Measurements from ENCODE around the gene IZUMO1. TPM values are rescaled to one million over a fixed set of nuclear protein-coding genes. Genes with fewer than 3 reads are reported as not detected.

The IZUMO1 gene
- total RNA-seq, 2 donors from 2014 or later: 1.6 to 14.5 TPM

GRCh38 chr19:48716562-48717291 is 30.0 kb downstream of the IZUMO1 start:
- Histone ChIP-seq H3K27ac (peak overlapping the region in 3 of 4 donors; percentile 8 to 58 (median 21)), H3K4me1 (peaks cover 49% of the 10 kb centered on the region)
- intact Hi-C loops (cut with DNase I): no loop called here

GRCh38 chr19:48715681-48716171 is 31.0 kb downstream of the IZUMO1 start:
- H3K36me3 ChIP-seq (replicated peaks in 1 of 2; ENCODE audit: insufficient read depth in 1 of 2, low read depth in 2 of 2): no peaks in the 10 kb centered on the region
- H3K4me3 ChIP-seq: no peak overlapping the region
- WGBS, 2 donors: 83% methylated on average over 15 to 19 of the region's 19 CpGs
- peaks cover 43% of the 10 kb centered on the region for H3K4me1 ChIP-seq
- DNase-seq (no peak), ATAC-seq (no peak)
- intact Hi-C loops (cut with DNase I): no loop called here
- H3K9me3 ChIP-seq: no peaks in the 10 kb centered on the region
- H3K27me3 ChIP-seq: no peaks in the 10 kb centered on the region
- no peak overlapping the region for H3K27ac ChIP-seq
- TF ChIP-seq POLR2A (IDR thresholded peaks at IDR 0.05): no peak
- TF ChIP-seq CTCF (IDR thresholded peaks at IDR 0.05): no peak

More at GRCh38 chr19:48716562-48717291, 30.0 kb downstream of the IZUMO1 start:
- Histone ChIP-seq H3K4me3 (no peak overlapping the region), H3K9me3 (no peaks in the 10 kb centered on the region), H3K27me3 (no peaks in the 10 kb centered on the region), H3K36me3 (replicated peaks in 1 of 2; ENCODE audit: insufficient read depth in 1 of 2, low read depth in 2 of 2) (no peaks in the 10 kb centered on the region)
- TF ChIP-seq CTCF (IDR thresholded peaks at IDR 0.05) (no peak), POLR2A (IDR thresholded peaks at IDR 0.05) (no peak)
- WGBS, 2 donors: 26 to 27% methylated on average over 20 to 24 of the region's 24 CpGs
- peak in 2 of 4 donors; percentile 20 to 42 for DNase-seq
- ATAC-seq: no peak

GRCh38 chr19:48714759-48715675 is 31.7 kb downstream of the IZUMO1 start:
- 37 to 46% methylated on average over 18 to 24 of the region's 26 CpGs for WGBS, 2 donors
- intact Hi-C loops (cut with DNase I): no loop called here
- peak in 1 of 4 donors; percentile 26 for DNase-seq

More at GRCh38 chr19:48714759-48715675, 31.7 kb downstream of the IZUMO1 start:
- Histone ChIP-seq H3K4me3 (peak overlapping the region in 1 of 2 donors; percentile 8), H3K9me3 (no peaks in the 10 kb centered on the region), H3K27ac (peak overlapping the region; percentile 11 to 86 (median 78)), H3K27me3 (no peaks in the 10 kb centered on the region), H3K4me1 (peaks cover 39% of the 10 kb centered on the region), H3K36me3 (replicated peaks in 1 of 2; ENCODE audit: insufficient read depth in 1 of 2, low read depth in 2 of 2) (no peaks in the 10 kb centered on the region)
- TF ChIP-seq POLR2A (IDR thresholded peaks at IDR 0.05) (peak in 1 of 3 donors; percentile 13), CTCF (IDR thresholded peaks at IDR 0.05) (no peak)
- no peak for ATAC-seq
